Measurements from ENCODE around the gene ATG16L2.

- TF ChIP-seq, protein P1, sequence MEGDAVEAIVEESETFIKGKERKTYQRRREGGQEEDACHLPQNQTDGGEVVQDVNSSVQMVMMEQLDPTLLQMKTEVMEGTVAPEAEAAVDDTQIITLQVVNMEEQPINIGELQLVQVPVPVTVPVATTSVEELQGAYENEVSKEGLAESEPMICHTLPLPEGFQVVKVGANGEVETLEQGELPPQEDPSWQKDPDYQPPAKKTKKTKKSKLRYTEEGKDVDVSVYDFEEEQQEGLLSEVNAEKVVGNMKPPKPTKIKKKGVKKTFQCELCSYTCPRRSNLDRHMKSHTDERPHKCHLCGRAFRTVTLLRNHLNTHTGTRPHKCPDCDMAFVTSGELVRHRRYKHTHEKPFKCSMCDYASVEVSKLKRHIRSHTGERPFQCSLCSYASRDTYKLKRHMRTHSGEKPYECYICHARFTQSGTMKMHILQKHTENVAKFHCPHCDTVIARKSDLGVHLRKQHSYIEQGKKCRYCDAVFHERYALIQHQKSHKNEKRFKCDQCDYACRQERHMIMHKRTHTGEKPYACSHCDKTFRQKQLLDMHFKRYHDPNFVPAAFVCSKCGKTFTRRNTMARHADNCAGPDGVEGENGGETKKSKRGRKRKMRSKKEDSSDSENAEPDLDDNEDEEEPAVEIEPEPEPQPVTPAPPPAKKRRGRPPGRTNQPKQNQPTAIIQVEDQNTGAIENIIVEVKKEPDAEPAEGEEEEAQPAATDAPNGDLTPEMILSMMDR (IDR thresholded peaks at IDR 0.05; ENCODE audit: insufficient read depth, low read length, poor library complexity, severe bottlenecking) = no peak
- no peak for TF ChIP-seq EZH2phosphoT487 (conservative IDR thresholded peaks at IDR 0.05; ENCODE audit: low read length)
These were observed 57.8 kb downstream of the ATG16L2 start for GRCh38 chr11:72872012-72872411.
